HepG2 (cell line): ENCODE measurements around the gene TARBP2. TPM values are rescaled to one million over a fixed set of nuclear protein-coding genes. Genes with fewer than 3 reads are reported as not detected.

ENCODE experiments used
- CBX5 ChIP-seq: sonication (generic); formaldehyde crosslinking; IDR thresholded peaks from 2 replicates; pipeline ENCODE4 v1.4.0; 2020; ENCODE audit warnings: missing genetic modification reagents, borderline replicate concordance
- CENPBD1 ChIP-seq: sonication (generic); formaldehyde crosslinking; IDR thresholded peaks from 2 replicates; pipeline ENCODE4 v1.8.0; 2022; ENCODE audit warnings: missing genetic modification reagents, low read depth, mild to moderate bottlenecking, borderline replicate concordance
- E2F1 ChIP-seq: sonication (generic); formaldehyde crosslinking; IDR thresholded peaks from 2 replicates; pipeline ENCODE4 v1.5.0; 2020; ENCODE audit warnings: missing genetic modification reagents
- FOXO4 ChIP-seq: sonication (generic); formaldehyde crosslinking; conservative IDR thresholded peaks from 2 replicates; pipeline ENCODE4 v1.8.1; 2023; ENCODE audit warnings: missing genetic modification reagents
- GTF2F1 ChIP-seq: fragments of 150-350 bp; IDR thresholded peaks from 2 replicates; pipeline ENCODE4 v1.6.1; 2014; ENCODE audit warnings: low read length
- HOXD1 ChIP-seq: sonication (generic); formaldehyde crosslinking; IDR thresholded peaks from 2 replicates; pipeline ENCODE4 v1.5.0; 2020; ENCODE audit warnings: missing genetic modification reagents
- KDM5A ChIP-seq: fragments of 200-600 bp; sonication (generic); IDR thresholded peaks from 2 replicates; pipeline ENCODE4 v1.7.0; 2018; ENCODE audit warnings: antibody characterized with exemption, mild to moderate bottlenecking, low read length, borderline replicate concordance
- LRRFIP1 ChIP-seq: sonication (generic); formaldehyde crosslinking; conservative IDR thresholded peaks from 2 replicates; pipeline ENCODE4 v1.4.0; 2020; ENCODE audit warnings: missing genetic modification reagents
- NCOA2 ChIP-seq: sonication (generic); formaldehyde crosslinking; IDR thresholded peaks from 2 replicates; pipeline ENCODE4 v1.8.0; 2022; ENCODE audit warnings: inconsistent platforms
- NR1H2 ChIP-seq: sonication (generic); formaldehyde crosslinking; IDR thresholded peaks from 2 replicates; pipeline ENCODE4 v1.8.1; 2022; ENCODE audit warnings: low read depth, missing genetic modification reagents, borderline replicate concordance
- PHF8 ChIP-seq: sonication (generic); formaldehyde crosslinking; IDR thresholded peaks from 2 replicates; pipeline ENCODE4 v1.5.0; 2020; ENCODE audit warnings: missing genetic modification reagents
- POGZ ChIP-seq: sonication (generic); formaldehyde crosslinking; IDR thresholded peaks from 2 replicates; pipeline ENCODE4 v1.4.0; 2020; ENCODE audit warnings: mild to moderate bottlenecking, missing genetic modification reagents
- RNF219 ChIP-seq: sonication (generic); formaldehyde crosslinking; IDR thresholded peaks from 2 replicates; pipeline ENCODE4 v1.5.0; 2020; ENCODE audit warnings: mild to moderate bottlenecking, missing genetic modification reagents
- ZFP82 ChIP-seq: sonication (generic); formaldehyde crosslinking; IDR thresholded peaks from 2 replicates; pipeline ENCODE4 v1.5.1; 2020; ENCODE audit warnings: mild to moderate bottlenecking, missing genetic modification reagents, borderline replicate concordance
- ZNF136 ChIP-seq: sonication (generic); formaldehyde crosslinking; IDR thresholded peaks from 2 replicates; pipeline ENCODE4 v1.8.1; 2022; ENCODE audit warnings: low read depth, mild to moderate bottlenecking, moderate library complexity, missing genetic modification reagents
- ZNF34 ChIP-seq: sonication (generic); formaldehyde crosslinking; IDR thresholded peaks from 2 replicates; pipeline ENCODE4 v1.4.0; 2020; ENCODE audit warnings: mild to moderate bottlenecking, missing genetic modification reagents, borderline replicate concordance
- ZNF850 ChIP-seq: sonication (generic); formaldehyde crosslinking; conservative IDR thresholded peaks from 2 replicates; pipeline ENCODE4 v1.9.0; 2021; ENCODE audit warnings: mild to moderate bottlenecking, missing genetic modification reagents
- polyA plus RNA-seq, 8 experiments: library from polyadenylated mRNA; depleted of rRNA in 3 of 8; stranded (reverse) in 7 of 8; unstranded in 1 of 8; fragments of >200 nt; fragmentation: Illumina TruSeq in 4 of 8; extraction: Trizol in 4 of 8; gene quantifications; 2 replicates each; pipeline versions ENCODE4 v1.2.1 to v1.2.3, GENCODE V29; 2011 to 2016; ENCODE audit warnings: low read depth in 4 of 8, missing spikeins in 1 of 8, mixed read lengths in 1 of 8; ENCODE audit not compliant: insufficient read depth in 1 of 8
- total RNA-seq, 5 experiments: library from RNA; depleted of rRNA; stranded (reverse); fragments of >200 nt; fragmentation: Illumina TruSeq; extraction: Trizol; gene quantifications; 2 replicates each; pipeline ENCODE4 v1.2.3, GENCODE V29; 2016; ENCODE audit warnings: low read depth in 1 of 5

TARBP2 gene
- total and polyA plus RNA-seq, 2 of the 13 experiments (the other 11 are each of a cell fraction or from before 2014, with no cell fraction given), result 47.0 to 55.5 TPM

GRCh38 chr12:53451661-53452158 lies 49.4 kb upstream of the TARBP2 start, which contains the start of gene PCBP2 (continued):
- no peak for TF ChIP-seq LRRFIP1
- 0 out of 2 replicates have a peak, but pooled peaks have one; percentile 22 for TF ChIP-seq RNF219 (CRISPR knock-in tag)
- TF ChIP-seq ZNF136, result 0 out of 2 replicates have a peak, but pooled peaks have one; percentile 73
- no peak for TF ChIP-seq NR1H2
- TF ChIP-seq NCOA2 (CRISPR knock-in tag), result peak; percentile 50
- no peak for TF ChIP-seq ZNF34 (CRISPR knock-in tag)
- TF ChIP-seq FOXO4, result no peak
- peak; percentile 88 for TF ChIP-seq POGZ
- no peak for TF ChIP-seq KDM5A
- TF ChIP-seq PHF8 (CRISPR knock-in tag), result no peak
- TF ChIP-seq HOXD1, result 0 out of 2 replicates have a peak, but pooled peaks have one; percentile 47
- TF ChIP-seq ZFP82 (CRISPR knock-in tag), result no peak
- TF ChIP-seq E2F1 (CRISPR knock-in tag), result 0 out of 2 replicates have a peak, but pooled peaks have one; percentile 18
- no peak for TF ChIP-seq ZNF850
- TF ChIP-seq CBX5 (CRISPR knock-in tag), result peak; percentile 96; the same call in 1 of the 2 replicates
- TF ChIP-seq CENPBD1, result no peak
- 0 out of 2 replicates have a peak, but pooled peaks have one; percentile 22 for TF ChIP-seq GTF2F1
